Esophagus muscularis mucosa (tissue), 4 donors: Measurements from ENCODE around the gene COL8A2.

Experiments used
- CTCF ChIP-seq, 3 experiments: fragments of 200-600 bp in 2 of 3; fragments of 450-650 bp in 1 of 3; sonication (generic) in 2 of 3; IDR thresholded peaks; one replicate each; pipeline ENCODE4 v1.5.1; 2017 to 2019; ENCODE audit warnings: antibody characterized with exemption in 3 of 3, mild to moderate bottlenecking in 2 of 3, moderate library complexity in 1 of 3
- EP300 ChIP-seq: sonication (generic); formaldehyde crosslinking; IDR thresholded peaks from one replicate; pipeline ENCODE4 v1.6.1; 2017; ENCODE audit warnings: antibody characterized with exemption
- POLR2AphosphoS5 ChIP-seq, 2 donors: sonication (generic); formaldehyde crosslinking; IDR thresholded peaks; one replicate each; pipeline ENCODE4 v1.6.1; 2017; ENCODE audit warnings: antibody characterized with exemption in 2 of 2

- no peak for TF ChIP-seq CTCF (IDR thresholded peaks at IDR 0.05)
- no peak for TF ChIP-seq EP300
- no peak for TF ChIP-seq POLR2AphosphoS5 (IDR thresholded peaks at IDR 0.05)
Measured at GRCh38 chr1:36055706-36056105, 69.3 kb downstream of the COL8A2 start.
